Upper lobe of left lung (tissue), 6 donors: ENCODE data around the gene ACE2. TPM values are rescaled to one million over a fixed set of nuclear protein-coding genes. Genes with fewer than 3 reads are reported as not detected.

Experiments
- ATAC-seq, 2 donors: fragments of 200-7000 bp; cut with Tn5 transposase; one replicate each; pipeline ENCODE4 v1.9.1; 2022; ENCODE audit warnings: mild to moderate bottlenecking in 2 of 2, moderate library complexity in 2 of 2; ENCODE audit not compliant: low FRiP score in 2 of 2
- DNase-seq, 2 donors: peaks; one replicate each; pipeline ENCODE4 v3.0.0-alpha.2; 2019 to 2020
- H3K27ac ChIP-seq, 4 donors: fragments of 200-600 bp; sonication (generic); one replicate each; pipeline ENCODE4 v1.5.1; 2016 to 2019
- H3K27me3 ChIP-seq, 4 donors: fragments of 200-600 bp; sonication (generic); one replicate each; pipeline ENCODE4 v1.5.1; 2017 to 2019
- H3K36me3 ChIP-seq, 4 donors: fragments of 200-600 bp; sonication (generic); one replicate each; pipeline ENCODE4 v1.5.1; 2016 to 2019
- H3K4me1 ChIP-seq, 4 donors: fragments of 200-600 bp; sonication (generic); one replicate each; pipeline ENCODE4 v1.5.1; 2018 to 2019
- H3K4me3 ChIP-seq, 4 donors: fragments of 200-600 bp; sonication (generic); one replicate each; pipeline ENCODE4 v1.5.1; 2017 to 2019; ENCODE audit warnings: mild to moderate bottlenecking in 2 of 4, moderate library complexity in 1 of 4
- H3K9me3 ChIP-seq, 4 donors: fragments of 200-600 bp; sonication (generic); one replicate each; pipeline ENCODE4 v1.5.1; 2018 to 2019
- EP300 ChIP-seq, 4 donors: sonication (generic); formaldehyde crosslinking; IDR thresholded peaks; one replicate each; pipeline ENCODE4 v1.5.1; 2017; ENCODE audit warnings: antibody characterized with exemption in 4 of 4, control low read depth in 2 of 4
- POLR2A ChIP-seq, 4 donors: fragments of 450-650 bp; IDR thresholded peaks; one replicate each; pipeline ENCODE4 v1.5.1; 2016 to 2017; ENCODE audit warnings: antibody characterized with exemption in 4 of 4, mild to moderate bottlenecking in 2 of 4
- POLR2AphosphoS5 ChIP-seq, 2 donors: sonication (generic); formaldehyde crosslinking; IDR thresholded peaks; one replicate each; pipeline ENCODE4 v1.5.1; 2017; ENCODE audit warnings: antibody characterized with exemption in 2 of 2
- WGBS, 2 donors: methylation state at CpG; one replicate each; pipeline ENCODE4 v1.1.5; 2017 to 2018; 5-methylcytosine and 5-hydroxymethylcytosine counted together
- total RNA-seq, 6 donors: library from RNA; depleted of rRNA in 4 of 6; stranded (reverse); fragments of >200 nt in 4 of 6; gene quantifications; one replicate each; pipeline versions ENCODE4 v1.1.0 to v1.2.1, GENCODE V29; 2016 to 2021
- TF ChIP-seq, protein P1 (sequence below), 6 experiments: fragments of 450-650 bp in 4 of 6; fragments of 200-600 bp in 2 of 6; sonication (generic) in 2 of 6; IDR thresholded peaks; one replicate each; pipeline ENCODE4 v1.5.1; 2016 to 2019; ENCODE audit warnings: antibody characterized with exemption in 6 of 6
- donor health status: DM: no; HTN: no; CAD: no; lungs with moderate emphysema.
- donor health status: DM: no; HTN: yes; CAD: no; lungs with severe emphysema.

The ACE2 gene
- total RNA-seq, 6 donors from 2014 or later = 1.6 to 4.1 (median 2.7) TPM; not detected in 1

DNA sequence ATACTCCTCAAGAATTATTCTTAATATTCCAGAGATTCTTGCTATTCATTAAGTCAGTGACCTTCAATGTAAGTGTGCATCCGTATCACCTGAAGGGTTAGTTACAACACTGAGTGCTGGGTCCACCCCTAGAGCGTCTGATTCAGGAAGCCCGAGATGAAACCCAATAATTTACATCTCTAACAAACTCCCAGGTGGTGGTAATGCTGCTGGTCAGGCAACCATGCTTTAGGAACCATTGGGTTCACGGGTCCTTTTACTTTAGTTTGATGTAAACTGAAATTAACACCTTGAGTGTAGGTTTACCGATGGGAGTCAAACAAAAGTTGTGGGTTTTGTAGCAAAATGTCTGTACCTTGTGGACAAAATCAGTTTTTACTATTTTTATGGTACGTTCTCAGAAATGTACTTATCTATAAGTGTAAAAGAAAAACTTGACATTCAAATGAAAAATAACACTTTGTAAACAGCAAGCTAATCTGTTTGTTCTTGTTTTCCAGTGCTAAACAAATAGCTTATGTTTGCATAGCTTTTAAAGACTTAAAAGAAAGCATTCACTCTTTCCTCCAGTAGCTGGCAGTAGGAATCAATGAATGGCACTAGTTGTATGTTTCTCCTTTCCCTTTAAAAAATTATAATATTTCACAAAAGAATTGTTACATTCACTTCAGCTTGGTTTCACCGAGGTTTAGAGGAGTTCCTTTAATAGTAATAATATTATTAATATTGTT is 32.7 kb downstream of the ACE2 start:
- 51 to 56% methylated on average over 6 to 7 of the region's 7 CpGs for WGBS, 2 donors
- ATAC-seq (no peak), DNase-seq (no peak)
- no peaks in the 10 kb centered on the region for H3K9me3 ChIP-seq
- H3K27ac ChIP-seq = no peak overlapping the region
- no peaks in the 10 kb centered on the region for H3K36me3 ChIP-seq
- H3K4me1 ChIP-seq = no peaks in the 10 kb centered on the region
- no peak overlapping the region for H3K4me3 ChIP-seq
- no peaks in the 10 kb centered on the region for H3K27me3 ChIP-seq
- TF ChIP-seq POLR2AphosphoS5 (IDR thresholded peaks at IDR 0.05) (no peak), EP300 (IDR thresholded peaks at IDR 0.05) (no peak), POLR2A (IDR thresholded peaks at IDR 0.05) (no peak)
- TF ChIP-seq, protein P1, sequence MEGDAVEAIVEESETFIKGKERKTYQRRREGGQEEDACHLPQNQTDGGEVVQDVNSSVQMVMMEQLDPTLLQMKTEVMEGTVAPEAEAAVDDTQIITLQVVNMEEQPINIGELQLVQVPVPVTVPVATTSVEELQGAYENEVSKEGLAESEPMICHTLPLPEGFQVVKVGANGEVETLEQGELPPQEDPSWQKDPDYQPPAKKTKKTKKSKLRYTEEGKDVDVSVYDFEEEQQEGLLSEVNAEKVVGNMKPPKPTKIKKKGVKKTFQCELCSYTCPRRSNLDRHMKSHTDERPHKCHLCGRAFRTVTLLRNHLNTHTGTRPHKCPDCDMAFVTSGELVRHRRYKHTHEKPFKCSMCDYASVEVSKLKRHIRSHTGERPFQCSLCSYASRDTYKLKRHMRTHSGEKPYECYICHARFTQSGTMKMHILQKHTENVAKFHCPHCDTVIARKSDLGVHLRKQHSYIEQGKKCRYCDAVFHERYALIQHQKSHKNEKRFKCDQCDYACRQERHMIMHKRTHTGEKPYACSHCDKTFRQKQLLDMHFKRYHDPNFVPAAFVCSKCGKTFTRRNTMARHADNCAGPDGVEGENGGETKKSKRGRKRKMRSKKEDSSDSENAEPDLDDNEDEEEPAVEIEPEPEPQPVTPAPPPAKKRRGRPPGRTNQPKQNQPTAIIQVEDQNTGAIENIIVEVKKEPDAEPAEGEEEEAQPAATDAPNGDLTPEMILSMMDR (IDR thresholded peaks at IDR 0.05) = peak in 1 of 6 experiments; percentile 27

DNA sequence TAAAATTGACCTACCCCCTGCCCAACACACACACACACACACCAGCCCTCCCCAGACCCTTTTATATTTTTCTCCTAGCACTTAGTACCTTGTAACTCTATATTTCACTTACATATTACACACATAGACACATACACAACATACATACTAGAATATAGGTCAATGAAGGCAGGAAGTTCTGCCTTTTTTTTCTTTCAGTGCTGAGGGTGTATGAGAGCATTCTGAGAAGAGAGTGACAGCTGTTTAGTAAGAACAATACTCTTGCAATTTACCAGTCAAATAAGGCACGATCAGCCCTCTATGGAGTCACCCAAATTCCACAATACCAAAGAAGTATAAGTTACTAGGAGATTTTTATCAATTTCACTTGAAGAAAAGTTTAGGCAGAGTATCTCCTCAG is 33.5 kb downstream of the ACE2 start:
- TF ChIP-seq EP300 (IDR thresholded peaks at IDR 0.05) = no peak
- no peak for TF ChIP-seq POLR2A (IDR thresholded peaks at IDR 0.05)
- no peak for TF ChIP-seq POLR2AphosphoS5 (IDR thresholded peaks at IDR 0.05)
- TF ChIP-seq, protein P1 (IDR thresholded peaks at IDR 0.05) = no peak
- Histone ChIP-seq H3K27me3 (no peaks in the 10 kb centered on the region), H3K4me1 (no peaks in the 10 kb centered on the region), H3K36me3 (no peaks in the 10 kb centered on the region), H3K27ac (no peak overlapping the region), H3K9me3 (no peaks in the 10 kb centered on the region), H3K4me3 (no peak overlapping the region)
- ATAC-seq (no peak), DNase-seq (no peak)
- 57 to 64% methylated on average over 1 of the region's 1 CpG for whole genome bisulfite sequencing, 2 donors

DNA sequence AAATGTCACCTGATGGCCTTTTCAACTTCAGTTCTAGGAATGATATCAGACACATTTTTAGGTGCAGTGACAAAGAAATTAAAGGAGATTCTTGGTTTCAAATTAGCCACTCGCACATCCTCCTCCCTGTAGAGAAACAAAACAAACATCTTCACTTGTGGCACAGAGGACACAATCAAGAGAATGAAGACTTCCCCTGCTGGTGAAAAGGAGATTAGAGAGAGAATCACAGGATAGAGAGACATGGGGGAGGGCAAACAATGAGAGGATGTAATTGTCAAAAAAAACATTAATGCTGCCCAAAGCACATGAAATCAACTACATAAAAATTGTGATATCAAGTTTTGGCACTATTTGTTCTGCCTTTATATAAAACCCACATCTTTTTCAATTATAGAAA is 34.5 kb downstream of the ACE2 start:
- no peaks in the 10 kb centered on the region for H3K36me3 ChIP-seq
- no peak overlapping the region for H3K27ac ChIP-seq
- ATAC-seq (no peak), DNase-seq (no peak)
- 50 to 65% methylated on average over 1 of the region's 1 CpG for WGBS, 2 donors
- no peaks in the 10 kb centered on the region for H3K9me3 ChIP-seq
- no peak overlapping the region for H3K4me3 ChIP-seq
- no peaks in the 10 kb centered on the region for H3K4me1 ChIP-seq
- H3K27me3 ChIP-seq = no peaks in the 10 kb centered on the region
- TF ChIP-seq POLR2AphosphoS5 (IDR thresholded peaks at IDR 0.05) (no peak), POLR2A (IDR thresholded peaks at IDR 0.05) (no peak), EP300 (IDR thresholded peaks at IDR 0.05) (no peak)
- TF ChIP-seq, protein P1 (IDR thresholded peaks at IDR 0.05) = no peak

DNA sequence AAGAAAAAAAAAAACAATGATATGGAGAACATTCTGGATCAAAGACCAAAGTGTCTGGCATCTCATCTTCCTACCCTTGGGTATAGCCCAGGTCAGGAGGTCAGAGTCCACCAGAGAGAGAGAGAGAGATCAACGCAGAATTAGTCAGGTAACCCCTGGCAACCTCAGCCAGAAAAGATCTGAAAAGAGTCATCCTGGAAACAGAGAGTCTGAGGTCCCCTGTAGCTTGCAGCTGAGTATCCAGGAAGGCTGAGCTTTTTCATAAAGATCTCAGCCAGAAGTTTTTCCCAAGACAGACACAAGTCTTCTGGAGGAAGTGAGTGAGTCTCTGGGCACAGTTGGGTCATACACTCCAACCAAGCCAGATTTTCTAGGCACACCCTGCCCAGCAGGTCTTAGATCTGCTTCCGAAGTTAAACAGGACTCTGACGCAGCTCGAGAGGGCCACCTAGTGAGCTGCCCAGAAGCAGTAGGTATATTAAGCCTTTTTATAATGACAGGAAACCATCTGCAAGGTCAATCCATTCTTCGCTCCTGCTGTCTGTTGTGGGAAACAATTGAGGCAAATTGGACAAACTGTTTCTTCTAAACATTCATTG is 35.7 kb downstream of the ACE2 start:
- ATAC-seq = peak; percentile 88 to 90
- Histone ChIP-seq H3K4me3 (no peak overlapping the region), H3K9me3 (no peaks in the 10 kb centered on the region), H3K4me1 (no peaks in the 10 kb centered on the region), H3K36me3 (no peaks in the 10 kb centered on the region), H3K27ac (no peak overlapping the region), H3K27me3 (no peaks in the 10 kb centered on the region)
- TF ChIP-seq EP300 (IDR thresholded peaks at IDR 0.05) (no peak), POLR2AphosphoS5 (IDR thresholded peaks at IDR 0.05) (peak in 1 of 2 donors; percentile 22), POLR2A (IDR thresholded peaks at IDR 0.05) (no peak)
- TF ChIP-seq, protein P1 (IDR thresholded peaks at IDR 0.05) = peak; percentile 20 to 62 (median 46)
- peak in 1 of 2 donors; percentile 82 for DNase-seq
- WGBS, 2 donors = 13 to 15% methylated on average over 3 to 5 of the region's 5 CpGs
